DMS114 treated with DMSO at 0.1 percent for 48 hours (cell line): ENCODE results near the gene LSM4.
A peak's percentile ranks its signal among the peaks of the same experiment; 100 is the strongest.
"Not testable (repeated sequence)": the region's sequence is repeated elsewhere in the genome, so short reads cannot be mapped to it uniquely, and the experiment has no call there.

ENCODE experiments used
- DNase-seq: peaks from one replicate; lab custom pipeline; 2025; ENCODE audit not compliant: unreplicated experiment; lab: John Stamatoyannopoulos, UW

LSM4 gene

GRCh38 chr19:18322759-18323460 is at the start of gene LSM4:
Gene LSM4, minus strand, starts transcription at chr19:18323076. Its CDS starts 56 bp downstream, at chr19:18323020.
- DNase-seq, result peak; percentile 98

- no peak for DNase-seq
Observed at GRCh38 chr19:18368504-18369222, 45.8 kb upstream of the LSM4 start.

GRCh38 chr19:18366021-18366435 is 43.2 kb upstream of the LSM4 start:
- no peak for DNase-seq

GRCh38 chr19:18364826-18365528 is 42.1 kb upstream of the LSM4 start:
- DNase-seq, result no peak

GRCh38 chr19:18364277-18364825 is 41.5 kb upstream of the LSM4 start:
- not testable (repeated sequence) for DNase-seq

- DNase-seq, result no peak
Observed at GRCh38 chr19:18363787-18364186, 40.9 kb upstream of the LSM4 start.

GRCh38 chr19:18362934-18363542 is 40.2 kb upstream of the LSM4 start:
- DNase-seq, result no peak

GRCh38 chr19:18361646-18362045 is 38.8 kb upstream of the LSM4 start:
- DNase-seq, result no peak

- no peak for DNase-seq
Observed at GRCh38 chr19:18357041-18357440, 34.2 kb upstream of the LSM4 start.

- DNase-seq, result not testable (repeated sequence)
Observed at GRCh38 chr19:18354743-18355142, 31.9 kb upstream of the LSM4 start.

GRCh38 chr19:18353378-18354005 is 30.6 kb upstream of the LSM4 start:
- DNase-seq, result no peak

GRCh38 chr19:18351544-18351943 is 28.7 kb upstream of the LSM4 start:
- DNase-seq, result no peak

- no peak for DNase-seq
Observed at GRCh38 chr19:18350490-18350889, 27.6 kb upstream of the LSM4 start.

GRCh38 chr19:18349524-18350128 is 26.8 kb upstream of the LSM4 start:
- peak; percentile 26 for DNase-seq

GRCh38 chr19:18348818-18349339 is 26.0 kb upstream of the LSM4 start:
- DNase-seq, result not testable (repeated sequence)

GRCh38 chr19:18348171-18348570 is 25.3 kb upstream of the LSM4 start:
- no peak for DNase-seq

GRCh38 chr19:18346091-18346490 is 23.2 kb upstream of the LSM4 start:
- DNase-seq, result no peak

GRCh38 chr19:18345296-18345695 is 22.4 kb upstream of the LSM4 start:
- DNase-seq, result no peak

GRCh38 chr19:18344582-18344950 is 21.7 kb upstream of the LSM4 start:
- no peak for DNase-seq

- DNase-seq, result no peak
Observed at GRCh38 chr19:18342090-18342632, 19.3 kb upstream of the LSM4 start.
